CD14-positive monocyte (primary cell): Measurements from ENCODE around the gene F10. TPM values are rescaled to one million over a fixed set of nuclear protein-coding genes. Genes with fewer than 3 reads are reported as not detected.

Source experiments
- DNase-seq, 3 donors: peaks; one replicate each; pipeline ENCODE4 v3.0.0-alpha.2; 2011 to 2022
- H2AFZ ChIP-seq: 2 replicates; pipeline ENCODE4 v1.6.0; 2012; ENCODE audit warnings: mild to moderate bottlenecking, low read depth, low read length, inconsistent platforms; ENCODE audit not compliant: insufficient read depth, poor library complexity, severe bottlenecking
- H3K27ac ChIP-seq, 2 donors: 1 replicate in 1 of 2; 2 replicates in 1 of 2; pipeline ENCODE4 v1.5.1; 2012 to 2013; ENCODE audit warnings: low read length in 2 of 2, control low read depth in 1 of 2, inconsistent platforms in 1 of 2, low read depth in 1 of 2, mild to moderate bottlenecking in 1 of 2
- H3K27me3 ChIP-seq, 2 donors: one replicate each; pipeline versions ENCODE4 v1.6.0 to v1.6.1; 2011 to 2013; ENCODE audit warnings: low read length in 2 of 2; ENCODE audit not compliant: control insufficient read depth in 2 of 2, insufficient read depth in 2 of 2
- H3K36me3 ChIP-seq, 2 donors: replicated peaks in 1 of 2; 1 replicate in 1 of 2; 2 replicates in 1 of 2; pipeline versions ENCODE4 v1.5.1 to v1.6.1; 2012 to 2013; ENCODE audit warnings: low read length in 2 of 2, control low read depth in 1 of 2, inconsistent platforms in 1 of 2, mild to moderate bottlenecking in 1 of 2; ENCODE audit not compliant: insufficient read depth in 2 of 2, control insufficient read depth in 1 of 2
- H3K4me1 ChIP-seq, 2 donors: 1 replicate in 1 of 2; 2 replicates in 1 of 2; pipeline versions ENCODE4 v1.5.1 to v1.6.1; 2012 to 2013; ENCODE audit warnings: low read length in 2 of 2, control low read depth in 1 of 2, inconsistent platforms in 1 of 2, mild to moderate bottlenecking in 1 of 2, moderate library complexity in 1 of 2; ENCODE audit not compliant: insufficient read depth in 2 of 2, control insufficient read depth in 1 of 2
- H3K4me2 ChIP-seq: replicated peaks from 2 replicates; pipeline ENCODE3; 2012; ENCODE audit warnings: low read length, moderate library complexity, mild to moderate bottlenecking; ENCODE audit not compliant: poor library complexity, severe bottlenecking; ENCODE audit errors: extremely low read depth
- H3K4me3 ChIP-seq, 3 experiments: fragments of 200-600 bp in 1 of 3; sonication (generic) in 1 of 3; replicated peaks in 1 of 3; 1 replicate in 2 of 3; 2 replicates in 1 of 3; pipeline ENCODE4 v1.5.1; 2011 to 2013; ENCODE audit warnings: low read length in 3 of 3, mild to moderate bottlenecking in 3 of 3, control low read depth in 2 of 3, low read depth in 2 of 3, inconsistent platforms in 1 of 3, moderate library complexity in 1 of 3
- H3K79me2 ChIP-seq: 2 replicates; pipeline ENCODE4 v1.6.0; 2012; ENCODE audit warnings: mild to moderate bottlenecking, control low read depth, inconsistent platforms, low read length, moderate library complexity; ENCODE audit not compliant: insufficient read depth
- H3K9ac ChIP-seq: 2 replicates; pipeline ENCODE4 v1.6.0; 2017; ENCODE audit warnings: low read length, mild to moderate bottlenecking; ENCODE audit not compliant: insufficient read depth, poor library complexity, severe bottlenecking
- H3K9me3 ChIP-seq, 2 donors: replicated peaks in 1 of 2; 1 replicate in 1 of 2; 2 replicates in 1 of 2; pipeline versions ENCODE4 v1.5.1 to v1.6.1; 2012 to 2013; ENCODE audit warnings: low read length in 2 of 2, control low read depth in 1 of 2; ENCODE audit not compliant: control insufficient read depth in 1 of 2, insufficient read depth in 1 of 2
- H4K20me1 ChIP-seq: 2 replicates; pipeline ENCODE4 v1.6.0; 2012; ENCODE audit warnings: mild to moderate bottlenecking, low read length, control low read depth, moderate library complexity; ENCODE audit not compliant: insufficient read depth
- H3K27ac Mint-ChIP-seq, 7 donors: one replicate each; pipeline ENCODE4 v1.8.0; 2020; ENCODE audit warnings: mild to moderate bottlenecking in 7 of 7, mixed read lengths in 7 of 7, moderate library complexity in 6 of 7, inconsistent platforms in 2 of 7
- H3K27me3 Mint-ChIP-seq, 3 donors: one replicate each; pipeline ENCODE4 v1.8.0; 2021 to 2022; ENCODE audit warnings: low read depth in 3 of 3, mild to moderate bottlenecking in 3 of 3, mixed read lengths in 3 of 3, moderate library complexity in 3 of 3, inconsistent platforms in 1 of 3
- H3K36me3 Mint-ChIP-seq, 2 donors: one replicate each; pipeline ENCODE4 v1.8.0; 2020; ENCODE audit warnings: mixed read lengths in 2 of 2, inconsistent platforms in 1 of 2, mild to moderate bottlenecking in 1 of 2
- H3K4me1 Mint-ChIP-seq: one replicate; pipeline ENCODE4 v1.8.0; 2020; ENCODE audit warnings: mild to moderate bottlenecking, mixed read lengths
- H3K4me3 Mint-ChIP-seq, 2 donors: one replicate each; pipeline ENCODE4 v1.8.0; 2020; ENCODE audit warnings: mild to moderate bottlenecking in 2 of 2, mixed read lengths in 2 of 2, moderate library complexity in 1 of 2
- H3K9me3 Mint-ChIP-seq, 7 donors: one replicate each; pipeline ENCODE4 v1.8.0; 2020 to 2022; ENCODE audit warnings: mixed read lengths in 7 of 7, mild to moderate bottlenecking in 6 of 7, moderate library complexity in 6 of 7, inconsistent platforms in 2 of 7
- CTCF ChIP-seq: fragments of 200-600 bp; IDR thresholded peaks from one replicate; pipeline ENCODE4 v1.8.0; 2022; ENCODE audit warnings: antibody characterized with exemption, mild to moderate bottlenecking
- WGBS: methylation state at CpG from one replicate; pipeline ENCODE4 v1.1.5; 2013; ENCODE audit warnings: missing lambda C conversion rate; ENCODE audit not compliant: insufficient coverage; 5-methylcytosine and 5-hydroxymethylcytosine counted together
- intact Hi-C, 2 donors: fragments of 100-400 bp; cut with micrococcal nuclease; formaldehyde crosslinking; loops; one replicate each; pipeline versions ENCODE4 v1.15.0 to v1.15.1; 2023
- polyA plus RNA-seq, 3 donors: library from polyadenylated mRNA; depleted of rRNA in 1 of 3; unstranded in 2 of 3; stranded (reverse) in 1 of 3; fragments of 300-500 nt in 2 of 3; fragments of >200 nt in 1 of 3; fragmentation: Illumina TruSeq in 2 of 3; gene quantifications; 1 replicate in 2 of 3; 2 replicates in 1 of 3; pipeline ENCODE4 v1.2.3, GENCODE V29; 2012 to 2021

Gene F10
- polyA plus RNA-seq, 3 donors, result not detected

- Mint-ChIP-seq H3K4me1 (no peaks in the 10 kb centered on the region), H3K27me3 (peaks cover 5 to 9% (median 8%) of the 10 kb centered on the region in 3 donors), H3K27ac (no peak overlapping the region), H3K36me3 (no peaks in the 10 kb centered on the region), H3K9me3 (peaks cover 2 to 9% (median 5%) of the 10 kb centered on the region in 7 donors), H3K4me3 (no peak overlapping the region)
- H3K27ac ChIP-seq, result no peak overlapping the region
- TF ChIP-seq CTCF, result no peak
- H3K27me3 ChIP-seq, result no peaks in the 10 kb centered on the region
- no peaks in the 10 kb centered on the region for H3K36me3 ChIP-seq
- intact Hi-C loops, result no loop called here
- no peak overlapping the region for H3K9ac ChIP-seq
- H3K4me3 ChIP-seq, result no peak overlapping the region
- no peaks in the 10 kb centered on the region for H3K9me3 ChIP-seq
- H3K79me2 ChIP-seq, result no peaks in the 10 kb centered on the region
- no peak overlapping the region for H3K4me2 ChIP-seq
- no peaks in the 10 kb centered on the region for H4K20me1 ChIP-seq
- WGBS, result 92% methylated on average over 6 of the region's 12 CpGs
- no peaks in the 10 kb centered on the region for H3K4me1 ChIP-seq
- DNase-seq, result no peak
- H2AFZ ChIP-seq, result no peak overlapping the region
Measured at GRCh38 chr13:113144255-113144629, 21.6 kb downstream of the F10 start.

DNA sequence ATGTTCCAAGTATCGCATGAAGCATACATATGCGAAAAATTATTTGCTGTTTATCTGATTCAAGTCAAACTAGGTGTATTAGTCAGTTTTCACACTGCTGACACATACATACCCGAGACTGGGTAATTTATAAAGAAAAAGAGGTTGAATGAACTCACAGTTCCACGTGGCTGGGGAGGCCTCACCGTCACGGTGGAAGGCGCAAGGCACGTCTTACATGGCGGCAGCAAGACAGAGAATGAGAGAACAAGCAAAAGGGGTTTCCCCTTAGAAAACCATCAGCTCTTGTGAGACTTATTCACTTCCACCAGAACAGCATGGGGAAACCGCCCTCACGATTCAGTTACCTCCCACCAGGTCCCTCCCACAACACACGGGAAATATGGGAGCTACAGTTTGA lies 22.9 kb downstream of the F10 start:
- H3K4me1 Mint-ChIP-seq, result no peaks in the 10 kb centered on the region
- H3K9ac ChIP-seq, result no peak overlapping the region
- H2AFZ ChIP-seq, result no peak overlapping the region
- H3K27me3 Mint-ChIP-seq, result peaks cover 5 to 9% (median 8%) of the 10 kb centered on the region in 3 donors
- no peaks in the 10 kb centered on the region for H3K9me3 ChIP-seq
- no peaks in the 10 kb centered on the region for H4K20me1 ChIP-seq
- no peak overlapping the region for H3K4me2 ChIP-seq
- no peaks in the 10 kb centered on the region for H3K79me2 ChIP-seq
- intact Hi-C loops, result no loop called here
- H3K4me1 ChIP-seq, result no peaks in the 10 kb centered on the region
- 91% methylated on average over 7 of the region's 12 CpGs for WGBS
- peak overlapping the region in 1 of 7 donors; percentile 21 for H3K27ac Mint-ChIP-seq
- no peaks in the 10 kb centered on the region for H3K36me3 ChIP-seq
- no peak overlapping the region for H3K4me3 Mint-ChIP-seq
- H3K4me3 ChIP-seq, result no peak overlapping the region
- TF ChIP-seq CTCF, result no peak
- H3K9me3 Mint-ChIP-seq, result peaks cover 2 to 9% (median 5%) of the 10 kb centered on the region in 7 donors
- no peaks in the 10 kb centered on the region for H3K27me3 ChIP-seq
- no peaks in the 10 kb centered on the region for H3K36me3 Mint-ChIP-seq
- no peak overlapping the region for H3K27ac ChIP-seq
- no peak for DNase-seq
